Measurements from ENCODE around the gene OR9G1.
"Not testable (repeated sequence)": the region's sequence is repeated elsewhere in the genome, so short reads cannot be mapped to it uniquely, and the experiment has no call there.

The OR9G1 gene

GRCh38 chr11:56698795-56699194 lies at the start of gene OR9G1:
Gene OR9G1, plus strand, starts transcription at chr11:56699095. Its CDS starts 1,293 bp downstream, at chr11:56700388.
- TF ChIP-seq GATA1 (IDR thresholded peaks at IDR 0.05; ENCODE audit: low read depth, low read length) (no peak), POLR2A (IDR thresholded peaks at IDR 0.05; ENCODE audit: low read length) (no peak)
- DNase-seq, result no peak

DNA sequence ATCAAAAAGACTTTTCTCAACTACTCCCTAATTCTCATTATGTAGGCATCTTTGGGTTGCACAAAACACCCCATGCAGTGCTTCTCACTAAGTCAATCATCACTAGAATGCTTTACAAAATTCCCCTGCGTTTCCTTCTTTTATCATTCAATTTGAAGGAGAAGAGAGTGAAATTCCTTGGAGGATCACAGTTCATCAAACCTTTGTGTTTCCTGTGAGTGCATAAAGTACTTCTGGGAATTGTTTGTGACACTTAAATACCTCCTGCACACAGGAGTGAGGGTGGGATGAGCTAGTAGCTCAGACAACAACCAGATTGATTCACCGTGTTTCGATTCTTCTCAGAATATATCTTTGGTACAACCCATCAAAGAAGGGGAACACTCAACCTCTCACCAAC lies 39.1 kb upstream of the OR9G1 start:
- DNase-seq, result no peak
- TF ChIP-seq GATA1 (IDR thresholded peaks at IDR 0.05; ENCODE audit: low read depth, low read length) (no peak), POLR2A (IDR thresholded peaks at IDR 0.05; ENCODE audit: low read length) (no peak)

GRCh38 chr11:56663386-56663785 lies 35.5 kb upstream of the OR9G1 start, which contains the start of gene OR5AR1:
Gene OR5AR1, plus strand, starts transcription at chr11:56663686. Its CDS starts 0 bp downstream, at chr11:56663686.
- no peak for DNase-seq
- no peak for TF ChIP-seq GATA1 (IDR thresholded peaks at IDR 0.05; ENCODE audit: low read depth, low read length)

DNA sequence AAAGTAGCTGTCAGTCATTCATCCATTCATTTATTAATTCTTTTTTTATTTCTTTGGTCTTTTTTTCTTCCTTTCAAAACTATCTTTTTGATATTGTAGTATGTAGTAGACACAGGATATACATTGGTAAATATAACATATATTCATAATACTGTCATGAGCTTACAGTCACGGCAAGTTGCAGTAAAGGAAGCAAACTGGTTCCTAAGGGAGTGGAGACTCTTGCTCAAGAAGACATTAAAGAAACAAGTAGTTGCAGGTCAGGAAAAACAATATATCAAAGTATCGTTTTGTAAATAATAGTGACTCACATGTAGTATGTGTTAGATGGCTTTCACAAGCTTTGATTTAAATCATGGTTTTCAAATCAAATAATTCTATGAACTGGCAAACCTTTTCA lies 27.9 kb upstream of the OR9G1 start:
- no peak for DNase-seq
- no peak for TF ChIP-seq POLR2A (IDR thresholded peaks at IDR 0.05; ENCODE audit: low read length)
- TF ChIP-seq GATA1 (IDR thresholded peaks at IDR 0.05; ENCODE audit: low read depth, low read length), result no peak

GRCh38 chr11:56688554-56689100 lies 10.3 kb upstream of the OR9G1 start:
- DNase-seq, result no peak
- TF ChIP-seq GATA1 (IDR thresholded peaks at IDR 0.05; ENCODE audit: low read depth, low read length) (no peak), POLR2A (IDR thresholded peaks at IDR 0.05; ENCODE audit: low read length) (no peak)

DNA sequence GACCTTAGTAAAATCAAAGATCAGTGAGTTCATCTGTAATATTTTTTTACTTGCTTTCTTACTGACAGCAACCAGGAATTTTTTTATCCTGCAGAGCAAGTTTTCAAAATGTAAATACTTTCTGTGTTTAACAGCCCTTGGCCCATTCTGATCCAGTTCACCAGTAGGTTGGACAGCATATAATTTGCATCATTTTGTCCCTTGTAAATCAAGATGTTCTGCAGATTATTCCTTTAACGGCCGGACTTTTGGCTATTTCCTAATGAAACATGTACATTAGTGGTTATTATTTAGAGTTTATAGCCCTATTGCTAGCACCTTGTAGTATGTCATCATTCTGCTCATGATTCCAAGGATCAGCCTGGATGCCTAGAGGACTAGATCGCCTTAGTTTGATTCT lies 7.7 kb upstream of the OR9G1 start:
- not testable (repeated sequence) for DNase-seq

DNA sequence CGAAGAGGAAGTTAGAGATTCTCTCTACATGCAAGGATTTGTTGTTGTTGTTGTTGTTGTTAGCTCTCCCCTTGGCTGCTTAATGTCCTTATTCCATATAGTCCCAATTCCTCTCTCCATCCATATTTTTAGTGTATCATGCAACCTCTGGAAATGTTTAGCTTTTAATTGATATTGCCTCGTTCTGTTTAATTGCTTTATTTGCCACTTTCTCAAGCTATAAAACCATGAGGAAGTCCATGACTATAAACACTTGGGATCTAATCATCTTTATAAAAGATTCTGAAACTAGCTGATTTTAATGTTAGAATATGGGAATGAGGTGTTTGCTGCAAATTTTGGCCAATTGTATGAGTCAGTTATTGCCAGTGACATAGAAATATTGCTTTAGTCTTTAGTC lies 5.5 kb upstream of the OR9G1 start:
- no peak for TF ChIP-seq GATA1 (IDR thresholded peaks at IDR 0.05; ENCODE audit: low read depth, low read length)
- no peak for TF ChIP-seq POLR2A (IDR thresholded peaks at IDR 0.05; ENCODE audit: low read length)
- DNase-seq, result no peak

GRCh38 chr11:56700242-56700913 lies 1.5 kb downstream of the OR9G1 start:
- TF ChIP-seq POLR2A (IDR thresholded peaks at IDR 0.05; ENCODE audit: low read length) (no peak), GATA1 (IDR thresholded peaks at IDR 0.05; ENCODE audit: low read depth, low read length) (no peak)
- no peak for DNase-seq

GRCh38 chr11:56700914-56701485 lies 2.1 kb downstream of the OR9G1 start:
- TF ChIP-seq POLR2A (IDR thresholded peaks at IDR 0.05; ENCODE audit: low read length), result no peak
- TF ChIP-seq GATA1 (IDR thresholded peaks at IDR 0.05; ENCODE audit: low read depth, low read length), result no peak
- DNase-seq, result no peak

GRCh38 chr11:56705784-56706396 lies 7.0 kb downstream of the OR9G1 start:
- TF ChIP-seq POLR2A (IDR thresholded peaks at IDR 0.05; ENCODE audit: low read length), result no peak
- TF ChIP-seq GATA1 (IDR thresholded peaks at IDR 0.05; ENCODE audit: low read depth, low read length), result no peak
- no peak for DNase-seq

GRCh38 chr11:56706486-56706885 lies 7.6 kb downstream of the OR9G1 start:
- no peak for DNase-seq

GRCh38 chr11:56714206-56714605 lies 15.3 kb downstream of the OR9G1 start:
- TF ChIP-seq POLR2A (IDR thresholded peaks at IDR 0.05; ENCODE audit: low read length), result no peak
- no peak for TF ChIP-seq GATA1 (IDR thresholded peaks at IDR 0.05; ENCODE audit: low read depth, low read length)
- DNase-seq, result no peak

More at GRCh38 chr11:56706486-56706885, 7.6 kb downstream of the OR9G1 start:
- no peak for TF ChIP-seq GATA1 (IDR thresholded peaks at IDR 0.05; ENCODE audit: low read depth, low read length)

- TF ChIP-seq GATA1 (IDR thresholded peaks at IDR 0.05; ENCODE audit: low read depth, low read length) (no peak), POLR2A (IDR thresholded peaks at IDR 0.05; ENCODE audit: low read length) (no peak)
- DNase-seq, result no peak
These were observed 17.5 kb downstream of the OR9G1 start for GRCh38 chr11:56716379-56716854.

GRCh38 chr11:56720513-56720912 lies 21.6 kb downstream of the OR9G1 start:
- DNase-seq, result no peak
- no peak for TF ChIP-seq POLR2A (IDR thresholded peaks at IDR 0.05; ENCODE audit: low read length)
- TF ChIP-seq GATA1 (IDR thresholded peaks at IDR 0.05; ENCODE audit: low read depth, low read length), result no peak

- TF ChIP-seq GATA1 (IDR thresholded peaks at IDR 0.05; ENCODE audit: low read depth, low read length), result no peak
- TF ChIP-seq POLR2A (IDR thresholded peaks at IDR 0.05; ENCODE audit: low read length), result no peak
- DNase-seq, result no peak
These were observed 41.2 kb downstream of the OR9G1 start for GRCh38 chr11:56740107-56740506.

Measured in erythroblast (primary cell).